IgD-negative memory B cell (primary cell): ENCODE results near the gene SYVN1. TPM values are rescaled to one million over a fixed set of nuclear protein-coding genes. Genes with fewer than 3 reads are reported as not detected.

Experiments
- H3K27ac Mint-ChIP-seq, 3 donors: one replicate each; pipeline ENCODE4 v1.8.0; 2020 to 2022; ENCODE audit warnings: mild to moderate bottlenecking in 3 of 3, mixed read lengths in 3 of 3, moderate library complexity in 1 of 3
- H3K27me3 Mint-ChIP-seq: one replicate; pipeline ENCODE4 v1.8.0; 2021; ENCODE audit warnings: mixed read lengths
- H3K36me3 Mint-ChIP-seq: one replicate; pipeline ENCODE4 v1.8.0; 2020; ENCODE audit warnings: mild to moderate bottlenecking, mixed read lengths
- H3K4me1 Mint-ChIP-seq, 3 donors: one replicate each; pipeline ENCODE4 v1.8.0; 2020 to 2022; ENCODE audit warnings: mixed read lengths in 3 of 3, mild to moderate bottlenecking in 1 of 3
- H3K4me3 Mint-ChIP-seq, 4 donors: one replicate each; pipeline ENCODE4 v1.8.0; 2020 to 2022; ENCODE audit warnings: mild to moderate bottlenecking in 4 of 4, mixed read lengths in 4 of 4, moderate library complexity in 3 of 4
- H3K9me3 Mint-ChIP-seq, 3 donors: one replicate each; pipeline ENCODE4 v1.8.0; 2020 to 2021; ENCODE audit warnings: mixed read lengths in 3 of 3, mild to moderate bottlenecking in 1 of 3
- polyA plus RNA-seq: library from polyadenylated mRNA; unstranded; fragments of 300-500 nt; fragmentation: Illumina TruSeq; gene quantifications from one replicate; pipeline ENCODE4 v1.2.3, GENCODE V29; 2021

Gene SYVN1
- polyA plus RNA-seq, 1 donor from 2014 or later, result 61.2 TPM

GRCh38 chr11:65084598-65085375, 49.5 kb downstream of the SYVN1 start:
- Mint-ChIP-seq H3K4me3 (peak overlapping the region; percentile 86 to 99 (median 94)), H3K27me3 (peaks cover 1% of the 10 kb centered on the region), H3K9me3 (no peaks in the 10 kb centered on the region), H3K27ac (peak overlapping the region; percentile 95 to 98 (median 97)), H3K36me3 (peaks cover 2% of the 10 kb centered on the region), H3K4me1 (peaks cover 9 to 19% (median 11%) of the 10 kb centered on the region in 3 donors)

GRCh38 chr11:65083834-65084597, 50.3 kb downstream of the SYVN1 start, which contains the start of the genes CDCA5 and ZFPL1:
Gene CDCA5 (minus strand): TSS chr11:65084040. CDS start chr11:65083978, 62 bp downstream.
Gene ZFPL1 (plus strand): TSS chr11:65084222. CDS start chr11:65084699, 477 bp downstream.
- H3K36me3 Mint-ChIP-seq, result no peaks in the 10 kb centered on the region
- peak within 1 kb of the TSS; percentile 86 to 99 (median 94) for H3K4me3 Mint-ChIP-seq
- H3K4me1 Mint-ChIP-seq, result peaks cover 9 to 19% (median 11%) of the 10 kb centered on the region in 3 donors
- H3K9me3 Mint-ChIP-seq, result no peaks in the 10 kb centered on the region
- H3K27me3 Mint-ChIP-seq, result peaks cover 1% of the 10 kb centered on the region
- H3K27ac Mint-ChIP-seq, result peak within 1 kb of the TSS; percentile 95 to 98 (median 97)

DNA sequence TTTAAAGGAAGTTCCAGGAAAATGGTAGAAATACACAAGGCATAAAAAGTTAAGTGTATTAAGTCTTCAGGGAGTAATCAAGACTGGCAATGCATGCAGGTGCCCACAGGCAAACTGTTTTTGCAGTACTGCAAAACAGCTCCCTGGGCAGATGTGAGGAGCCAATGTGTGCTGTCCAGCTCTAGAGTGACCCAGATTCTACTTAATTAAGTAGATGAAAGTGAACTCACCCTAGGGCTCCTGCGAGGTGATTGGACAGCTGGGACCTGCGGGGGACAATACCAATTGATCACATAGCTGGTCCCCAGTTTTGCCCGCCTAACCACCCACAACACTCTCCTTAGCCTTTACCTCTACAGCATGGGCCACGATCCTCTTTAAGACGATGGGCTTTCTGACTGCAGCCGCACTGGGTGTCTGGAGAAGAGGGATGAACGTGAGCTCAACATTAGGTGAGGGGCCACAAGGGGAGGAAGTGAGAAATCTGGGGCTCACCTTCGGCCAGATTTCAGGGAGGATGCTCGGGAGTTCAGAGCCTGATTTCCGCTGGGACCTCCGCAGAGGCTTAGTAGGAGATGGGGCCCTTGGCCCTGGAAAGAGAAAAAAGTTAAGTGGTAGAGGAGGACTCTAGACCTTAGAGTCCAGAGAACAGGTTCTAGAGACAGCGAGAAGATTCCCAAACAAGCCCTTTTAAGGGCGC, 51.0 kb downstream of the SYVN1 start:
- peak overlapping the region; percentile 86 to 99 (median 94) for H3K4me3 Mint-ChIP-seq

DNA sequence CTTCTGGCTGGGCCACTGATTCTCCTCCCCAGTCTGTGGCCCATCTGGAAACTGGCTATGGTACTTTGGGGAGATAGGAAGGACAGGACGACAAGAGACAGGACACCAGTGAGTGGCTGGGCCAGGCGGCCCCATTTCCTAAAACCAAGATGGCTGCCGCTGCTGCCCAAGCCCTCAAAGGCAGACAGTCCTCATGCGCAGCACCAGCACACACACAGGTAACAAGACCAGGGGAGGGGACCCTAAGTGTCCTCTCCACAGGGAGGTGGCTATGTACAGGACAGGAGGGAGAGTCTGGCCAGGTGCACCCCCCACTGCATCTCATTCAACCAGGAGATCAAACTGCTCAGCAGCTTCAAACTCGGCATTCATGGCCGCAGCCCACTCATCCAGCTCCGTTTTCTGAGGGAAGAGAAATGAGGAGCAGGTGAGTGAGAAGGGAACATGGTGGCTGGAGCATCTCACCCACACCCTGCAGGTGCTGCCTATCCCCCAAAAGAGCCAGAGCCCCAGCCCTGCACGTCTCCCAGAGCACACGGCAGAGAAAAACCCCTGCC, 55.5 kb downstream of the SYVN1 start:
- H3K27me3 Mint-ChIP-seq, result no peaks in the 10 kb centered on the region
- peaks cover 11 to 16% (median 16%) of the 10 kb centered on the region in 3 donors for H3K4me1 Mint-ChIP-seq
- H3K36me3 Mint-ChIP-seq, result no peaks in the 10 kb centered on the region
- H3K4me3 Mint-ChIP-seq, result peak overlapping the region in 1 of 4 donors; percentile 81
- peak overlapping the region in 1 of 3 donors; percentile 96 for H3K27ac Mint-ChIP-seq
- no peaks in the 10 kb centered on the region for H3K9me3 Mint-ChIP-seq

More for the DNA sequence above, 51.0 kb downstream of the SYVN1 start:
- H3K36me3 Mint-ChIP-seq, result no peaks in the 10 kb centered on the region
- H3K9me3 Mint-ChIP-seq, result no peaks in the 10 kb centered on the region
- H3K27ac Mint-ChIP-seq, result peak overlapping the region; percentile 95 to 98 (median 97)
- peaks cover 1% of the 10 kb centered on the region for H3K27me3 Mint-ChIP-seq
- peaks cover 14 to 23% (median 16%) of the 10 kb centered on the region in 3 donors for H3K4me1 Mint-ChIP-seq

DNA sequence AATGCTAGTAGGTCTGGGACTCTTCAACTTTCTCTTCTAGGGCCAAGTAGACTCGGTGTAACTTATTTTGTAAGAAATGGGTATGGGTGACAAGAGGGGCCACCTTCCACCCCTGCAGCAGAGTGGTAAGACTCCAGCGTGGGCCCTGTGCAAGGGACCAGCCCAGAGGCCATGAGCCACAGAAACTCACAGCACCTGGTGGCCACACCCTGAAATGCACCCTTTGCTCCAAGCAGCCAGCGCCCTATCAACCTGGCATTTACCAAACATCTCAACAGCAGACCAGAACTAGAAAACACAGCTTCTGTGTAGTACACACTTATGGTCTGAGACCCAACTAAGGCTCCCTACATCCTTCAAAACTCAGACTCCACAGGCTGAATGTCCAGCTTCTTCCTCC, 56.2 kb downstream of the SYVN1 start:
- no peaks in the 10 kb centered on the region for H3K9me3 Mint-ChIP-seq
- H3K27ac Mint-ChIP-seq, result peak overlapping the region in 2 of 3 donors; percentile 85 to 96
- no peaks in the 10 kb centered on the region for H3K36me3 Mint-ChIP-seq
- H3K4me3 Mint-ChIP-seq, result peak overlapping the region in 2 of 4 donors; percentile 30 to 90
- peaks cover 9 to 14% (median 13%) of the 10 kb centered on the region in 3 donors for H3K4me1 Mint-ChIP-seq
- H3K27me3 Mint-ChIP-seq, result no peaks in the 10 kb centered on the region

GRCh38 chr11:65077451-65077850, 56.9 kb downstream of the SYVN1 start:
- Mint-ChIP-seq H3K9me3 (no peaks in the 10 kb centered on the region), H3K4me3 (no peak overlapping the region), H3K36me3 (no peaks in the 10 kb centered on the region), H3K27ac (no peak overlapping the region), H3K4me1 (peaks cover 9 to 12% (median 10%) of the 10 kb centered on the region in 3 donors), H3K27me3 (no peaks in the 10 kb centered on the region)

Other genes with a start within 250 kb of the SYVN1 start
- gene ATG2A, start 217.3 kb downstream of the SYVN1 start, polyA plus RNA-seq, result 3.9 TPM
- 11.4 TPM for gene PPP2R5B, start 209.8 kb downstream of the SYVN1 start, polyA plus RNA-seq
- gene GPHA2, start 198.6 kb downstream of the SYVN1 start, polyA plus RNA-seq, result not detected
- gene MAJIN, start 162.4 kb downstream of the SYVN1 start, polyA plus RNA-seq, result 0.39 TPM
- 0.29 TPM for gene BATF2, start 137.5 kb downstream of the SYVN1 start, polyA plus RNA-seq
- 100 TPM for gene ARL2, start 120.4 kb downstream of the SYVN1 start, polyA plus RNA-seq
- 24.4 TPM for gene SNX15, start 107.1 kb downstream of the SYVN1 start, polyA plus RNA-seq
- gene SAC3D1, start 93.3 kb downstream of the SYVN1 start, polyA plus RNA-seq, result 7.2 TPM
- 21.5 TPM for gene NAALADL1, start 76.0 kb downstream of the SYVN1 start, polyA plus RNA-seq
- gene CDCA5, start 50.5 kb downstream of the SYVN1 start, polyA plus RNA-seq, result 2.0 TPM
- 36.4 TPM for gene ZFPL1, start 50.3 kb downstream of the SYVN1 start, polyA plus RNA-seq
- 88.2 TPM for gene VPS51, start 38.3 kb downstream of the SYVN1 start, polyA plus RNA-seq
- 18.2 TPM for gene TM7SF2, start 22.6 kb downstream of the SYVN1 start, polyA plus RNA-seq
- gene ZNHIT2, start 16.8 kb downstream of the SYVN1 start, polyA plus RNA-seq, result 20.2 TPM
- 1,422 TPM for gene FAU, start 12.4 kb downstream of the SYVN1 start, polyA plus RNA-seq
- 95.5 TPM for gene MRPL49, start 12.2 kb downstream of the SYVN1 start, polyA plus RNA-seq
- gene SPDYC, start 35.7 kb upstream of the SYVN1 start, polyA plus RNA-seq, result not detected
- gene CAPN1, start 47.4 kb upstream of the SYVN1 start, polyA plus RNA-seq, result 113 TPM
- 13.0 TPM for gene POLA2, start 127.4 kb upstream of the SYVN1 start, polyA plus RNA-seq
- gene CDC42EP2, start 180.3 kb upstream of the SYVN1 start, polyA plus RNA-seq, result not detected
- gene DPF2, start 199.3 kb upstream of the SYVN1 start, polyA plus RNA-seq, result 77.7 TPM
- gene TIGD3, start 220.2 kb upstream of the SYVN1 start, polyA plus RNA-seq, result 2.3 TPM
- gene SLC25A45, start 248.1 kb upstream of the SYVN1 start, polyA plus RNA-seq, result 17.8 TPM